ENCODE measurements around the gene SYNM.
"Not testable (repeated sequence)": the region's sequence is repeated elsewhere in the genome, so short reads cannot be mapped to it uniquely, and the experiment has no call there.

The SYNM gene

GRCh38 chr15:99106417-99107220 lies 1.7 kb downstream of the SYNM start:
- WGBS, 2 experiments (ENCODE audit: insufficient coverage in 2 of 2) = 90 to 92% methylated on average over 14 to 15 of the region's 15 CpGs
- H3K9me3 ChIP-seq (ENCODE audit: control insufficient read depth, low read length) = no peaks in the 10 kb centered on the region
- H3K4me3 ChIP-seq (ENCODE audit: extremely low read depth, insufficient read depth, low read length, poor library complexity, severe bottlenecking) = peak overlapping the region; percentile 52
- H3K27ac ChIP-seq (ENCODE audit: low read depth, low read length, severe bottlenecking) = no peak overlapping the region
- peaks cover 5% of the 10 kb centered on the region for H3K4me1 ChIP-seq (ENCODE audit: control insufficient read depth, insufficient read depth, low read length, poor library complexity, severe bottlenecking)
- peaks cover 13% of the 10 kb centered on the region for H3K36me3 ChIP-seq (ENCODE audit: control insufficient read depth, insufficient read depth, low read length)

GRCh38 chr15:99108993-99109392 lies 4.1 kb downstream of the SYNM start:
- H3K36me3 ChIP-seq (ENCODE audit: control insufficient read depth, insufficient read depth, low read length) = peaks cover 19% of the 10 kb centered on the region
- H3K9me3 ChIP-seq (ENCODE audit: control insufficient read depth, low read length) = no peaks in the 10 kb centered on the region
- H3K4me3 ChIP-seq (ENCODE audit: extremely low read depth, insufficient read depth, low read length, poor library complexity, severe bottlenecking) = no peak overlapping the region
- no peak overlapping the region for H3K27ac ChIP-seq (ENCODE audit: low read depth, low read length, severe bottlenecking)
- H3K4me1 ChIP-seq (ENCODE audit: control insufficient read depth, insufficient read depth, low read length, poor library complexity, severe bottlenecking) = peaks cover 5% of the 10 kb centered on the region
- whole genome bisulfite sequencing, 2 experiments (ENCODE audit: insufficient coverage in 2 of 2) = 96% methylated on average over 3 to 5 of the region's 5 CpGs

GRCh38 chr15:99109555-99110021 lies 4.7 kb downstream of the SYNM start:
- Histone ChIP-seq H3K9me3 (ENCODE audit: control insufficient read depth, low read length) (no peaks in the 10 kb centered on the region), H3K27ac (ENCODE audit: low read depth, low read length, severe bottlenecking) (no peak overlapping the region), H3K4me1 (ENCODE audit: control insufficient read depth, insufficient read depth, low read length, poor library complexity, severe bottlenecking) (peaks cover 5% of the 10 kb centered on the region), H3K36me3 (ENCODE audit: control insufficient read depth, insufficient read depth, low read length) (peaks cover 25% of the 10 kb centered on the region), H3K4me3 (ENCODE audit: extremely low read depth, insufficient read depth, low read length, poor library complexity, severe bottlenecking) (no peak overlapping the region)
- 93 to 94% methylated on average over 10 of the region's 10 CpGs for WGBS, 2 experiments (ENCODE audit: insufficient coverage in 2 of 2)

GRCh38 chr15:99110093-99110492 lies 5.2 kb downstream of the SYNM start:
- H3K36me3 ChIP-seq (ENCODE audit: control insufficient read depth, insufficient read depth, low read length) = peaks cover 30% of the 10 kb centered on the region
- no peak overlapping the region for H3K4me3 ChIP-seq (ENCODE audit: extremely low read depth, insufficient read depth, low read length, poor library complexity, severe bottlenecking)
- H3K27ac ChIP-seq (ENCODE audit: low read depth, low read length, severe bottlenecking) = no peak overlapping the region
- WGBS, 2 experiments (ENCODE audit: insufficient coverage in 2 of 2) = 94 to 97% methylated on average over 9 to 11 of the region's 12 CpGs
- H3K9me3 ChIP-seq (ENCODE audit: control insufficient read depth, low read length) = no peaks in the 10 kb centered on the region
- peaks cover 5% of the 10 kb centered on the region for H3K4me1 ChIP-seq (ENCODE audit: control insufficient read depth, insufficient read depth, low read length, poor library complexity, severe bottlenecking)

GRCh38 chr15:99110581-99111320 lies 5.9 kb downstream of the SYNM start:
- H3K4me3 ChIP-seq (ENCODE audit: extremely low read depth, insufficient read depth, low read length, poor library complexity, severe bottlenecking) = no peak overlapping the region
- peaks cover 34% of the 10 kb centered on the region for H3K36me3 ChIP-seq (ENCODE audit: control insufficient read depth, insufficient read depth, low read length)
- 91 to 95% methylated on average over 5 to 6 of the region's 8 CpGs for WGBS, 2 experiments (ENCODE audit: insufficient coverage in 2 of 2)
- H3K4me1 ChIP-seq (ENCODE audit: control insufficient read depth, insufficient read depth, low read length, poor library complexity, severe bottlenecking) = peaks cover 5% of the 10 kb centered on the region
- no peak overlapping the region for H3K27ac ChIP-seq (ENCODE audit: low read depth, low read length, severe bottlenecking)
- H3K9me3 ChIP-seq (ENCODE audit: control insufficient read depth, low read length) = no peaks in the 10 kb centered on the region

GRCh38 chr15:99111641-99112040 lies 6.8 kb downstream of the SYNM start:
- H3K4me3 ChIP-seq (ENCODE audit: extremely low read depth, insufficient read depth, low read length, poor library complexity, severe bottlenecking); H3K27ac ChIP-seq (ENCODE audit: low read depth, low read length, severe bottlenecking); H3K9me3 ChIP-seq (ENCODE audit: control insufficient read depth, low read length); H3K4me1 ChIP-seq (ENCODE audit: control insufficient read depth, insufficient read depth, low read length, poor library complexity, severe bottlenecking): not testable (repeated sequence)
- WGBS, 2 experiments (ENCODE audit: insufficient coverage in 2 of 2) = 87 to 91% methylated on average over 7 of the region's 8 CpGs
- H3K36me3 ChIP-seq (ENCODE audit: control insufficient read depth, insufficient read depth, low read length) = peaks cover 42% of the 10 kb centered on the region

- WGBS, 2 experiments (ENCODE audit: insufficient coverage in 2 of 2) = 90 to 92% methylated on average over 10 to 13 of the region's 13 CpGs
- H3K4me1 ChIP-seq (ENCODE audit: control insufficient read depth, insufficient read depth, low read length, poor library complexity, severe bottlenecking) = peaks cover 5% of the 10 kb centered on the region
- no peak overlapping the region for H3K4me3 ChIP-seq (ENCODE audit: extremely low read depth, insufficient read depth, low read length, poor library complexity, severe bottlenecking)
- no peak overlapping the region for H3K27ac ChIP-seq (ENCODE audit: low read depth, low read length, severe bottlenecking)
- H3K9me3 ChIP-seq (ENCODE audit: control insufficient read depth, low read length) = no peaks in the 10 kb centered on the region
- peaks cover 59% of the 10 kb centered on the region for H3K36me3 ChIP-seq (ENCODE audit: control insufficient read depth, insufficient read depth, low read length)
Measured at GRCh38 chr15:99113547-99114271, 8.8 kb downstream of the SYNM start.

- 89 to 96% methylated on average over 7 to 10 of the region's 12 CpGs for WGBS, 2 experiments (ENCODE audit: insufficient coverage in 2 of 2)
- Histone ChIP-seq H3K4me1 (ENCODE audit: control insufficient read depth, insufficient read depth, low read length, poor library complexity, severe bottlenecking) (peaks cover 2% of the 10 kb centered on the region), H3K9me3 (ENCODE audit: control insufficient read depth, low read length) (no peaks in the 10 kb centered on the region), H3K27ac (ENCODE audit: low read depth, low read length, severe bottlenecking) (no peak overlapping the region), H3K4me3 (ENCODE audit: extremely low read depth, insufficient read depth, low read length, poor library complexity, severe bottlenecking) (no peak overlapping the region), H3K36me3 (ENCODE audit: control insufficient read depth, insufficient read depth, low read length) (peaks cover 64% of the 10 kb centered on the region)
Measured at GRCh38 chr15:99114511-99115299, 9.8 kb downstream of the SYNM start.

- H3K4me1 ChIP-seq (ENCODE audit: control insufficient read depth, insufficient read depth, low read length, poor library complexity, severe bottlenecking) = peaks cover 4% of the 10 kb centered on the region
- no peak overlapping the region for H3K4me3 ChIP-seq (ENCODE audit: extremely low read depth, insufficient read depth, low read length, poor library complexity, severe bottlenecking)
- peaks cover 68% of the 10 kb centered on the region for H3K36me3 ChIP-seq (ENCODE audit: control insufficient read depth, insufficient read depth, low read length)
- 89 to 95% methylated on average over 8 to 10 of the region's 11 CpGs for WGBS, 2 experiments (ENCODE audit: insufficient coverage in 2 of 2)
- H3K9me3 ChIP-seq (ENCODE audit: control insufficient read depth, low read length) = no peaks in the 10 kb centered on the region
- no peak overlapping the region for H3K27ac ChIP-seq (ENCODE audit: low read depth, low read length, severe bottlenecking)
Measured at GRCh38 chr15:99115300-99116215, 10.7 kb downstream of the SYNM start.

Measured in mesodermal cell (in vitro differentiated cells).